HG03139 (cell line): ENCODE measurements around the gene IP6K1.
"Not testable (repeated sequence)": the region's sequence is repeated elsewhere in the genome, so short reads cannot be mapped to it uniquely, and the experiment has no call there.

Experiments used
- ATAC-seq: cut with Tn5 transposase; IDR thresholded peaks from one replicate; pipeline ENCODE4 v1.9.1; 2021; ENCODE audit not compliant: unreplicated experiment

IP6K1 gene

GRCh38 chr3:49794431-49794830 is 8.1 kb upstream of the IP6K1 start:
- ATAC-seq, result no peak

- no peak for ATAC-seq
These were observed 7.2 kb upstream of the IP6K1 start for GRCh38 chr3:49793486-49794085.

GRCh38 chr3:49792371-49793150 is 6.2 kb upstream of the IP6K1 start:
- no peak for ATAC-seq

- no peak for ATAC-seq
These were observed 5.2 kb upstream of the IP6K1 start for GRCh38 chr3:49791571-49791970.

- no peak for ATAC-seq
These were observed 4.5 kb upstream of the IP6K1 start for GRCh38 chr3:49790626-49791411.

- ATAC-seq, result no peak
These were observed 1.7 kb upstream of the IP6K1 start for GRCh38 chr3:49788056-49788455.

- no peak for ATAC-seq
These were observed 1.2 kb upstream of the IP6K1 start for GRCh38 chr3:49787536-49787935.

- no peak for ATAC-seq
These were observed 781 bp upstream of the IP6K1 start for GRCh38 chr3:49787182-49787464.

GRCh38 chr3:49785565-49786356 is 581 bp downstream of the IP6K1 start:
- peak; percentile 40 for ATAC-seq

- ATAC-seq, result not testable (repeated sequence)
These were observed 4.1 kb downstream of the IP6K1 start for GRCh38 chr3:49782277-49782676.

- ATAC-seq, result no peak
These were observed 4.7 kb downstream of the IP6K1 start for GRCh38 chr3:49781415-49782199.

GRCh38 chr3:49780975-49781365 is 5.4 kb downstream of the IP6K1 start:
- ATAC-seq, result not testable (repeated sequence)

- no peak for ATAC-seq
These were observed 6.0 kb downstream of the IP6K1 start for GRCh38 chr3:49780080-49780974.

GRCh38 chr3:49779358-49780079 is 6.8 kb downstream of the IP6K1 start:
- no peak for ATAC-seq

- ATAC-seq, result not testable (repeated sequence)
These were observed 10.2 kb downstream of the IP6K1 start for GRCh38 chr3:49776101-49776500.

GRCh38 chr3:49775538-49775937 is 10.8 kb downstream of the IP6K1 start:
- ATAC-seq, result no peak

GRCh38 chr3:49772703-49773102 is 13.6 kb downstream of the IP6K1 start:
- no peak for ATAC-seq

GRCh38 chr3:49771340-49771938 is 14.9 kb downstream of the IP6K1 start:
- ATAC-seq, result no peak
